Retinal pigment epithelial cell (primary cell): ENCODE data around the gene SYNC.

Experiments
- DNase-seq: peaks from one replicate; pipeline ENCODE4 v3.0.0-alpha.2; 2010; ENCODE audit warnings: low read depth
- H3K4me3 ChIP-seq: 2 replicates; pipeline ENCODE4 v1.5.1; 2011; ENCODE audit warnings: mild to moderate bottlenecking, low read length, control low read depth, moderate library complexity
- TF ChIP-seq, protein P1 (sequence below): conservative IDR thresholded peaks from 2 replicates; pipeline ENCODE4 v1.5.1; 2011; ENCODE audit warnings: low read depth, low read length, control low read depth, inconsistent platforms

Gene SYNC

DNA sequence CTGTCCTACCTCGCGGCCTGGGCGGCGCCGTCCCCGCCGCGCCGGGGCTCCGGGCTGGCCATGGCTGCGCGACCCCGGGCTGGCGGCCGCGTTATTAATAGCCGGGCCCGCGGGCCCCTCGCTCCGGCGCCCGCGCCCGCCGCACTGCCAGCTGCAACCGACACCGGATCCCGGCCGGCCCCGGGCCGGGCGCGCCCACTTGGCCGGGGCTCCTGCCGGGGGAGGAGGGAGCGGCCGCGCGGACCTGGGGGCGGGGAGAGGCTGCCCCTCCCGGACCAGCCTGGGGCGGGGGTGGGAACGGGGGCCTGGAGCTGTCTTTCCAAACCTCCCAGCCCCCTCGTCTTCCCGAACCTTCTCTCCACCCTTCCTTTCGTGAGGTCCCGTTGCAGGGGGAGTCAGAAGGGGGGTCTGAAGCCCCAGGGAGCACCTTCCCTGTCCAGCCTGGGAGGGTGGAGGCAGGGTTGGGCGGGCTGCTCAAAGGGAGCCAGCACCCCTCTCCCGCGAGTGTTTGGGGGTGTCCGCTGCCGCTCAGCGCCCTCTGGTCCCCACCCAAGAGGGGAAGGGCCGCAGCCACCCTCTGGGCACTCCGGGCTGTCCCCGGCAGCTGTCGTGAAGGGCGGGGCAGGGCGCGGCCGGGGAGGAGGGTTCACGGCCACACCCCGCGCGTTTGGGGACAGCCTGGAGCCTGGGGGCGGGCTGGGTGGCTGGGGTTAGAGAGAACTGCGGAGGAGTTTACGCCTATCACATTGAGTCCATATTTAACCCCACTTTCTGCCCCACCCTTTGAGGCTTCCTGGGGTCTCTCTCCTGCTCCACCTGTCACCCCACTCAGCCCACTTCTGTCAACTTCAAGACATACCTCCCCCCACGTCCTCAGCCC, at the start of gene SYNC:
Gene SYNC (minus strand): TSS at position 172 of the 880 bp plus-strand sequence. CDS start 110 bp downstream, at position 62.
- TF ChIP-seq, protein P1, sequence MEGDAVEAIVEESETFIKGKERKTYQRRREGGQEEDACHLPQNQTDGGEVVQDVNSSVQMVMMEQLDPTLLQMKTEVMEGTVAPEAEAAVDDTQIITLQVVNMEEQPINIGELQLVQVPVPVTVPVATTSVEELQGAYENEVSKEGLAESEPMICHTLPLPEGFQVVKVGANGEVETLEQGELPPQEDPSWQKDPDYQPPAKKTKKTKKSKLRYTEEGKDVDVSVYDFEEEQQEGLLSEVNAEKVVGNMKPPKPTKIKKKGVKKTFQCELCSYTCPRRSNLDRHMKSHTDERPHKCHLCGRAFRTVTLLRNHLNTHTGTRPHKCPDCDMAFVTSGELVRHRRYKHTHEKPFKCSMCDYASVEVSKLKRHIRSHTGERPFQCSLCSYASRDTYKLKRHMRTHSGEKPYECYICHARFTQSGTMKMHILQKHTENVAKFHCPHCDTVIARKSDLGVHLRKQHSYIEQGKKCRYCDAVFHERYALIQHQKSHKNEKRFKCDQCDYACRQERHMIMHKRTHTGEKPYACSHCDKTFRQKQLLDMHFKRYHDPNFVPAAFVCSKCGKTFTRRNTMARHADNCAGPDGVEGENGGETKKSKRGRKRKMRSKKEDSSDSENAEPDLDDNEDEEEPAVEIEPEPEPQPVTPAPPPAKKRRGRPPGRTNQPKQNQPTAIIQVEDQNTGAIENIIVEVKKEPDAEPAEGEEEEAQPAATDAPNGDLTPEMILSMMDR, result no peak
- no peak for DNase-seq
- peak within 1 kb of the TSS; percentile 64 for H3K4me3 ChIP-seq

DNA sequence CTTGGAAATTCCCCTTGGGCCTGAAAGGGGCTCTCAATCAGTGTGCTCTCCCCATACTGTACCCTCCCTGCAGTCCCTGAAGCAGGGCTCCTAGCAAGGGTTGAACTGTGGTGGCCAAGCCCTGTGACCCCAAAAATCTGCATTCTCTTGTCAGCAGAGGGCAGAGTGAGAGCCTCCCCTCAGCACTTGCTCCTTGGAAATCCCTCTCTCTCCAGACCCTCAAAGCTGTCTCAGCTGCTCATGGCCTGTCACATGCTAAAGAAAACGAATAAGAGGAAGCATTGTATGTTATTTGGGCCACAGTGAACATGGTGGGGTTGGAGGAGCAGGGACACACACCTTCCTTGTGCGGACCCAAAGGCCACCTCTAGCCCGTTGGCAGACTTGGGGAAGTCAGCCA, 47.2 kb upstream of the SYNC start:
- TF ChIP-seq, protein P1, result no peak
- no peak overlapping the region for H3K4me3 ChIP-seq
- DNase-seq, result no peak

DNA sequence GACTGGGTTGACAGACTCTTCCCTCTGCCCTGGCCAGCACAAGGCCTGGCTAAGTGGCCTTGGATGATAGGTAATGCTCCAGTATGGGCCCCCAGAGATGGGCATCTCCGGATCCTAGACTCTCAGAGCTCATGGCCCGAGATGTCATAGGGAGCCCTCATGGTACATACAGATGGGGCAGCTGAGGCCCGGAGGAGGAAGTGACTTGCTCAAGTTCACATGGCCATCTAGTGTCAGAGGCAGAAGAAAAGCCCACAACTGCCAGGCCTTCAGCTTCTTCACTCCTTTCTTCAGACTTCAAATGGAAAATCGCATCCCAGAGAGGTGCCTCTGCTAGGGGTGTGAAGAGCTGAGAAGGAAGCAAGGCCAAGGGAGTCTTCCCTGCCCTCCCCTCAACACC, 46.8 kb upstream of the SYNC start:
- TF ChIP-seq, protein P1, result no peak
- H3K4me3 ChIP-seq, result no peak overlapping the region
- DNase-seq, result no peak

DNA sequence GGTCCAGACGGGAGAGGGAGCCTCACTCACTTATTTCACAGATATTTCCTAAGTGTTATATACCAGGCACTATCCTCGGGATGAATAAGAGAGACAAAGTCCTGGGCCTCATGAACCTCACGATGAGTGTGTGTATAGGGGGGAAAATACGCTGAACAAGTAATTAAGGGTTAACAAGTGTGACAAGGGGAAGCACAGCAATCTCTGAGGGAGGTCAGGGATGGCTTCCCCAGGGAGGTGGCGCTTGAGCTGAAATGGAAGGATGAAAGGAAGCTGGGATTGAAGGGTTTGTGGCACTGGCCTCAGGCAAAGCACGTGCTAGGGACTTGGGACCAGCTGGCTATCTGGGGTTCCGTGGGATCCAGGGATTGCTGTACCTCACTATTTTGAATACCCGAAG, 46.4 kb upstream of the SYNC start:
- no peak for DNase-seq
- TF ChIP-seq, protein P1, result no peak
- no peak overlapping the region for H3K4me3 ChIP-seq

DNA sequence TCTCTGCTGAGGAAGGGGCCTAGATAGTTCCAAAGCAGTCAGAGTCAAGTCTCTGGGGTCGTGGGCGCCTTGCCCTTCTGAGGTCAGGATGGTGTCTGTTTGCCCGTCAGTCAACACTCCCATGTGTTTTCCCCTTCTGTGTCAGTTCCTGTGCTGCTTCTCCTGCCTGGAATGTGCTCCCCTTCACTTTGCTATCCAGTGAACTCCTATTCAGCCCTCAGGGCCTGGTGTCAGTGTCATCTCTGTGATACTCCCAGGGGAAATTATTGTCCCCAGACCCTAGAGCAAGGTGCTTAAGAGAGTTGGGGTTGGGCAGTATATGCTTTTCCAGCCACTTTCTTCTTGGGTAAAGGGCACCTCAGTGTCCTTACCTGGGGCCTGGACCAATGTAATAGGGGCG, 45.8 kb upstream of the SYNC start:
- DNase-seq, result no peak
- H3K4me3 ChIP-seq, result no peak overlapping the region
- TF ChIP-seq, protein P1, result no peak

DNA sequence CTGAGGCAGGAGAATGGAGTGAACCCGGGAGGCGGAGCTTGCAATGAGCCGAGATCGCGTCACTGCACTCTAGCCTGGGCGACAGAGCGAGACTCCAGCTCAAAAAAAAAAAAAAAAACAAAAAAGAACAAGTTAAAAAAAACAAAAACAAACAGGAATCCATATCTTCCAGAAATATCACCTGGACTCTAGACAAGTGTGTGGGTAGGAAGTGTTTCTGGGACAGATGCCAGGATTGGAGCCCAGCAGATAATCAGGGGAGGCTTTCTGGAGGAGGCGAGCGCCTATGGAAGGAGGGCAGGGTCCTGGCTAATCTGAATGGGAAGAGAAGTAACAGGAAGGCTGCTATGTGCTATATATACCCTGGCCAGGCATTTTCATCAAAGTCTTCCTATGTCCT, 43.6 kb upstream of the SYNC start:
- no peak for DNase-seq
- no peak overlapping the region for H3K4me3 ChIP-seq
- TF ChIP-seq, protein P1, result no peak

DNA sequence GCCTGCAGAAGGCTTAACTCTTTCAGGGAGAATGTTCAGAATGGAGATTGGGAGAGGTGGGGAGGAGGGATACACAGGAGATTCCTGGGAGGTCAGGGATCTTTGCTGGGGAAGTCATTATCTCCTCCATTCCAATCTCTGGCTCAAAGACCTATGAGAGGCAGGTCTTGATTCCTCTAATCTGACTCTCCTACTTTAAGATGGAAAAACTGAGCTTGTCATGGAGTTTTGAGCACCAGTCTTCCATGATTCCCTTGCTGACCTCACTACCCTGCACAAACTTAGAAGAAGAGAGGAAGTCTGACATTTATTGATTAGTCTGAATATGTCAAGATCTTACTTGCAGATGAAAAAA, 41.5 kb upstream of the SYNC start:
- H3K4me3 ChIP-seq, result no peak overlapping the region
- TF ChIP-seq, protein P1, result no peak
- no peak for DNase-seq
